T-helper 22 cell (primary cell): ENCODE results near the gene MSI2.

Experiments used
- DNase-seq: peaks from one replicate; pipeline ENCODE4 v3.0.0-alpha.2; 2020; ENCODE audit warnings: low read depth

The MSI2 gene

GRCh38 chr17:57395721-57396321, 139.5 kb downstream of the MSI2 start:
- DNase-seq = no peak

- DNase-seq = no peak
Measured at GRCh38 chr17:57396511-57396921, 140.2 kb downstream of the MSI2 start.

- DNase-seq = no peak
Measured at GRCh38 chr17:57397402-57397801, 141.1 kb downstream of the MSI2 start.

GRCh38 chr17:57399690-57400089, 143.4 kb downstream of the MSI2 start:
- no peak for DNase-seq

GRCh38 chr17:57400648-57401047, 144.3 kb downstream of the MSI2 start:
- DNase-seq = no peak

- no peak for DNase-seq
Measured at GRCh38 chr17:57401556-57402488, 145.5 kb downstream of the MSI2 start.

- DNase-seq = no peak
Measured at GRCh38 chr17:57402681-57403180, 146.4 kb downstream of the MSI2 start.

- no peak for DNase-seq
Measured at GRCh38 chr17:57403236-57403635, 146.9 kb downstream of the MSI2 start.

- DNase-seq = no peak
Measured at GRCh38 chr17:57404073-57404472, 147.8 kb downstream of the MSI2 start.

- no peak for DNase-seq
Measured at GRCh38 chr17:57404795-57405490, 148.6 kb downstream of the MSI2 start.

- DNase-seq = no peak
Measured at GRCh38 chr17:57405491-57406072, 149.3 kb downstream of the MSI2 start.

GRCh38 chr17:57406131-57406980, 150.0 kb downstream of the MSI2 start:
- DNase-seq = no peak

GRCh38 chr17:57406981-57407286, 150.6 kb downstream of the MSI2 start:
- no peak for DNase-seq

- DNase-seq = no peak
Measured at GRCh38 chr17:57407287-57408070, 151.2 kb downstream of the MSI2 start.

- DNase-seq = no peak
Measured at GRCh38 chr17:57408071-57408811, 151.9 kb downstream of the MSI2 start.

- DNase-seq = no peak
Measured at GRCh38 chr17:57410169-57410568, 153.8 kb downstream of the MSI2 start.

- DNase-seq = no peak
Measured at GRCh38 chr17:57412520-57413096, 156.3 kb downstream of the MSI2 start.

GRCh38 chr17:57413848-57414651, 157.7 kb downstream of the MSI2 start:
- no peak for DNase-seq

- no peak for DNase-seq
Measured at GRCh38 chr17:57415751-57416207, 159.5 kb downstream of the MSI2 start.
